Stimulated activated CD4-positive, alpha-beta T cell treated with anti-CD3 and anti-CD28 coated beads, Interleukin-12 subunit alpha, Interleukin-12 subunit beta, amount 100 ng/mL, for 24 hours (primary cell): Measurements from ENCODE around the gene ELK4.

ENCODE experiments used
- DNase-seq, 2 experiments: peaks; one replicate each; pipeline ENCODE4 v3.0.0-alpha.2; 2020; ENCODE audit warnings: low read depth in 2 of 2

ELK4 gene

DNA sequence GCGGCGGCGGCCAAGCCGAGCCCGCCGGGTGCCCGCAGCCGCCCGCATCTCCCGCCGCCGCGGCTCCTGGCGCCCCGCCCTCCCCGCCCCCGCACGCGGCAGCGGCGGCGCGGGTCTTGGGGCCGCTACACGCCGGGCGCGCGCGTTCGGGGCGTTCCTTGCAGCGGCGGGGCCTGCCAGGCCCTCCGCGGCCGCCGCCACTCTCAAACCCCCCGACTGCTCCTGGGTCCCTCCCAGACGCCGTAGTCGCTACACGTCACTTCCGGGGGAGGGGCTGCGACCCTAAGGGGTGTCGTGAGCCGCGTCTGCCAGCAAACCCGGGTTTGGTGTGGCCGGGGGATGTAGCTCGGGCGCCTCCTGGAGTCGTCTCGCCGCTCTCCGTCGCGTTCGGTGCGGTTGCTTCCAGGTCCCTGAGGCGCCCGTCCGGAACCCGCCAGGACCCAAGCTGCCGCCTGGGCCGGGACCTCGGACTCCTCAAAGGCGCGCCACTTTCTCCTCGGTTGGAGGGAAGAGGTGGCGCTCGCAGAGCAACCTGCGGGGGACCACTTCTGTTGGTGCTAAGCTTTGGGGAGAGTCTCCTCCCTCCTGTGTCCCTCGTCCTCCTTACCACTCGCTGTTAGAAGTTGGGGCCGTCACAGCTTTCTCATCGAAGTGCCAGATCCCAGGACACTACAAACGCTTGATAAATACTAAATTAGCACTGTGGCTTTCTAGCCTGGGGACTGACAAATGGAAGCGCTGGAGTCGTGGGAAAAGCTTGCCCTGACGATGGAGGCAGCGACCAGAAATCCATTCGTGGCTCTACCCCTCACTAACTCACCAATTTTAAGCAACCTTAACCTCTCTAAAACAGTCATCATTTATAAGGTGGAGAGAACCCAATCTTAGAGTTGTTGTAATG, at the start of gene ELK4:
Gene ELK4, minus strand, starts transcription at position 244 of the 901 bp plus-strand sequence. CDS start 8,129 bp downstream, outside the sequence.
- DNase-seq: peak; percentile 98 to 99

DNA sequence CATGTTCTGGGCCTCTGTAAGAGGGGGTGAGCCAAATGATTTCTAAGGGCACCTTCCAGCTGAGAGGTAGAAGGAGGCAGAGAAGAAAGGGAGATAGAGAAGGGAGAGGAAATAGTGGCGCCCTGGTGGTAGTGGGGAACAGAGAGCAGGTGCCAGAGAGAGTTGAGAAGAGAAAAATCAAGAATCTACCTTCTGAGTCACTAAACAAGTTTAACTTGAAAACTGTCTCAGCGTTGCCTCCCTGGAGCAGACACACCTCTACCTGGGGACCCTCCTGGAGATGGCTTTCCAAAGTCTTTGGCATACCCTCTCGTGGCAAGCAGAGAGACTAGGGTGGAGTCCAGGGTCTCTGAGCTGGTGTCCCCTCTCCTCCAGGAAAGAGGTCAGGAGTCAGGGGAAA, 49.6 kb upstream of the ELK4 start:
- DNase-seq: no peak

GRCh38 chr1:205680073-205680851, 48.5 kb upstream of the ELK4 start, which contains the start of gene SLC45A3:
Gene SLC45A3, minus strand, starts transcription at chr1:205680509. Its CDS starts 15,853 bp downstream, at chr1:205664656.
- DNase-seq: peak in 1 of 2 experiments; percentile 33

DNA sequence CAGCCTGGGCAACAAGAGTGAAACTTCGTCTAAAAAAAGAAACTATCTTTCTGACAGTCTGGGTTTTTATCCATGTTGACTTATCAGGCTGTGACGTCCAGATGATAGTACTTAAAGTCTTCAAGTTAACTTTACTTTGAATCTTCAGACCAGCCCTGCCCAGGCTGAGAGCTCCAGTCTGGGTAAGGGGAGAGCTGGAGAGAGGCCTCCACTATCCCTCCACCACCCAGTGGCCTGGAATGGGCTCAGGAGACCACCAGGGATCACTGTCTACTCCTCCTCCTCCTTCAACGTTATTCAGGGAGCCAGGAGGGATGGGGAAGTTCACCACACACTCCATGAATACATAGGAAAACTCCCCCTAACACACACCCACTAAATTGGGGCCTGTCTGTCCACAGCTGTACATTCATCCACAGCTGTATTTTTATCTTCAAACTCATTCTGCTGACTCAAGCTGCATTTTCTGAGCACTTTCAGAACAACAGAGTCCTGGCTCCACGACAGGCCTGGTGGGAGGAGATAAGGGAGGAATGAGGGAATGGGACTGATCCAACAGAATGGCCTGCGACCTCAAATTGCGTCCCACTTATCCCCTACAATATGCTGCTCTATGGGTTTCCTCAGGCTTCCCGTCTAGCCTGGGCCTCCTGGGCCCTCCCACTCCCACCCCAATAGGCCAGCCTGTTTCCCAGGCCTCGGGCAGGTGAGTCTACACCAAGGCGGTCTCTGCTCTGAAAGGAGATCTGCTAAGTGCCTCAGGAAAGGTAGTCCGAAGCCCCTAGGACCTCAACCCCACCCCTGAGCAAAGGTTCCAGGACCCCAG, 46.7 kb upstream of the ELK4 start:
- DNase-seq: no peak

DNA sequence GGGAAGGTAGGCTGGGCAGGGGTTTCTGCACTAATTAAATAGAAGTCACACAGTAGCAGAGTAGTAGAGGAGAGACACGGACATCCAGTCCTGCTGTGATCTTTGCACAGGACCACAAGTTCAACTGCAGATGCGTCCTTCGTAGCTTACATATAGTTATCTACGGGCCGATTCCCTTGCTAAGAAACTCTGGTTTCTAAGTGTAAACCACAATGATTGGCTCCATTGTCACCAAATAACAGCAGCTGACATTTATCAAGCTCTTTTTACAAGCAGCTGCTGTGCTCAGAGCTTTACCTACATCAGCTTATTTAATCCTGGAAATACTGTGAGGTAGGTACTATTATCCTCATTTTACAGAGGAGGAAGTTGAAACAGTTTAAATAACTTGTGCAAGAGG, 45.4 kb upstream of the ELK4 start:
- DNase-seq: no peak

DNA sequence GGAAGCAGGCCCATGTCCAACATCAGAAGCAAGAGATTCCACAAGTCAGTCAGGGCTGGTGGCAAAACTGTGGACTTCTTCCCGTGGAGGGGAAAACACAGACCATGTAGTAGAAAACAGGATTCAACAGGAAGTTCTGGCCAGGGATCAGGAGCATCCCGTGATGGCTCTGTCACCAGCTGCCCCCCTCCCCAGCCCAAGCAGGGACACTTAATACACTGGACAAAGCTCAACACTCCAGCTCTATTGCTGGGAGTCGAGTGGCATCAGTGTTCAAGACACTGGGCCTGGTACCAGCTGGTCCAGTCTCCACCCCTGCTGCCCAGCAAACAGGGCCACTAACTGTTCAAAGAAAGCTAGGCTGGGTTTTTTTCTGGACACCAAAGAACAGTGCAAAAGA, 44.8 kb upstream of the ELK4 start:
- DNase-seq: no peak

DNA sequence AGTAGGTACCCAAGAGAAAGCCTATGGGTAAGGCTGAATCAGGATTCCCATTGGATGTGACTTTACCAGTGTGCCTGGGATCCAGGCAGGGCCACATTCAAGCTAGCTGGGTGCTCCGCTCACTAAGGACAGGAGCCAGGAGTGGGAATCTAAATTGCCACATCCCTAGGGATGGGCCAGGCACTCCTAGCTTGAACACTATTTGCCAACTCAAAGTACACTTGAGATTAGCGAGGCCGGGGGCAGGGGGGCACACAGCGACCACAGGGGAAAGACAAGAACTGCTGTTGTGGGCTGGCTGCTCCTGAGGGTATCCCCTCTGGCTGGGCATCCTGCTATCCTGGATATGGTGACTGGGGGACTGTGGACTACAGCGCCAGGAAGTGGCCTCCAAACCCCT, 44.2 kb upstream of the ELK4 start:
- DNase-seq: no peak

DNA sequence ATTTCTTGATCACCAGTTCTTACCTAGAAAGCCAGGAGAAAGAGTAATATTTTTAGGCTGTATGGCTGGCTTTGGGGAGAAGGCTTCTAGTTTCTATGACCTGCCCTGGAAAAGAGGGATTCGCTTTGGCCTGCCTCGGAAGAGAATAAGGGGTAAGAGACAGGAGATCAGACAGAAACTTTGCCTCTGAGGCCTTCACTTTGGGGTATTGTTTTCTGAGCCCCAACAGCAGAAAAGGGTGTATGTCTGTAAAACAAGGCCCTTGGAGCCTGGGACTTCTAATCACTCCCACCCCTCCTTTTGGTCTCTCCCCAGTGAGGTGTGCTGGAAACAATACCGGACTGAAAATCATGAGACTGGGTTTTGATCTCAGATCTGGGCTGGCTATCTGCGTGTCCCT, 43.4 kb upstream of the ELK4 start:
- no peak for DNase-seq

DNA sequence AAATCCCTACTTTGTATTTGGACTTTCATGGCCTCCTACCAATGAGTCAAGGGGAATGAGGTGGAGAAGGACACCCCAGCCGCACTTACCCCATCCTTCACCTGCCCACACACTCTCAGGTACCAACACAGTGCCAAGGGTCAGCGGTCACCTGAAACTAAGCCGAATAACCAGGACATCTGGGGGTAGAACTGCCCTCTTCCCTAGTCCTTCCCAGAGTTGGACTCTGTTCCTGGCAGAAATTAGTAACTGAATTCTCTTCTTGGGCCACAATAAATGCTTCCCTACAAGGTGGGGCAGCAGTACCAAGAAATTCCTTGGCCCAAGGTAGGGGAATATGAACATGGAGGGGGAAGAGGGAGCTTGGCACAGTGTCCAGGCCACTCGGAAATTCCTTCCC, 41.2 kb upstream of the ELK4 start:
- DNase-seq: no peak

DNA sequence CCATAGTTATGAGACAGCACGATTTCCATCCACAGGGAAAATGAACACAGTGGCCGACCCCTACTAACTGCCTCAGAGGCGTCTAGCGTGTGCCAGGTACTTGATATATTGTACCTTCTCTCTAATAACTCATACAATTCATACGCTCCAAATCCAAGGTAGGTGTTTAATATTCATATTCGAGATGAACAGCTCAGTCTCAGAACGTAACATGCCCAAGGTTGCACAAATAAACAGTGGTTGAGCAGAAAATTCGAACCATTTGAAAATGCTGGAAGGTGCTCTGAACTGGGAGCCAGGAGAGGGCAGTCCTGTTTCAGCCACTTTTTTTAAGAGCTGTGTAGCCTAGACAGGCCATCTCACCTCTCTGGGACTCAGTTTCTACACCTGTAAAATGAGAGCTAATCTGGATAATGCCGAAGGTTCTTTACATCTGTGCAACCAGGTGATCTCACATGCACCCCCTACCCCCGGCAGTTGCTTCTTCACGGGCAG, 40.6 kb upstream of the ELK4 start:
- no peak for DNase-seq

DNA sequence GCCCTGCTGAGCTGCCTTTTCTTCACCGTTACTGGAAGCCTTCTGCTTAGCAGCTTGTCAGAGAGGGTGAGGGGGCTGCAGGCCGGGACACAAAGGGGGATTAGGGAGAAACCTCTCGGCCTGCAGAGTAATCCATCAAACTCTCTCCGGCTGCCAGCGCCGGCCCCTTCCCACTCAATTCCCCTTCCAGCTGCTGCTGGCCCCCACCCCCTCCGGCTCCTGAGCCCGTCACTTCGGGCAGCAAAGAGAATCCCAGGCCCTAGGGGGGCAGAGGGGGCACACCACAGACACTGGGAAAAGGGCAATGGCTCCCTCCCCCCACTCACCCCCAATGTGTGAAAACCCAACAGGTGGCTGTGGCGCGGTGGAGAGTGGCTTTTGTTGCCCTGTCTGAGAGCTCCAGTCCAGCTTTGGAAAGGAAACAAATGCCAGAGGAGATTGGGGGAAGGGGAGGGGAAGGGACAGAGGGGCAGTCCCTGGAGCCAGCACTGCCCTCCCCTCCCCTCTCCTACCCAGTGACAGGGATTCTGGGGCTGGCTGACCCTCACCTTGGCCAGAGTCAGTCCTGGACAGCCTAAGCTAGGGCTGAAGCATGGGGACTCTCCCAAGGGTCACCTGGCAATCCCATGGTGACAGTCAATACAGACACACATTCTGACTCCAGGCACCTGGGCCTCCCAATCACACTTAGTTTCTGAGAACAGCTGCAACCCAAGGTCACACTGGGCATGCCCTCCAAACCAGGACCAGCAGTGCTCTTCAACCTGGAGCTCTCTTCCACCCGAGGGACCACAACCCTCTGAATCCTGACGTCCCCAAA, 39.0 kb upstream of the ELK4 start:
- no peak for DNase-seq

DNA sequence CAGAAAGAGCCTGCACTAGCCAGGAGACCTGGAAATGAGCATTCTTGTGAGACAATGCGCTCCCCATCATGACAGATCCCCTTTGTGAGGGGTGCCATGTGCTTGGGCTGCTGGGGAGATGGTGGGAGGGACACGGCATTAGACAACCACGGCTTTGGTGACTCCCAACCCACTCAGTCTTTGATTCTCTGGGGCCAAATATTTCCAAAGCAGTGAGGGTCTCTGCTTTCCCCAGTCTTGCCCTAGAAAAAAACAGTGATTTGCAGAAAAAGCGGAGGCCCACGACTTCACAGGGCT, 38.3 kb upstream of the ELK4 start:
- no peak for DNase-seq

GRCh38 chr1:205669341-205670149, 37.7 kb upstream of the ELK4 start:
- DNase-seq: no peak

- DNase-seq: no peak
Observed at GRCh38 chr1:205668951-205669340, 37.1 kb upstream of the ELK4 start.

DNA sequence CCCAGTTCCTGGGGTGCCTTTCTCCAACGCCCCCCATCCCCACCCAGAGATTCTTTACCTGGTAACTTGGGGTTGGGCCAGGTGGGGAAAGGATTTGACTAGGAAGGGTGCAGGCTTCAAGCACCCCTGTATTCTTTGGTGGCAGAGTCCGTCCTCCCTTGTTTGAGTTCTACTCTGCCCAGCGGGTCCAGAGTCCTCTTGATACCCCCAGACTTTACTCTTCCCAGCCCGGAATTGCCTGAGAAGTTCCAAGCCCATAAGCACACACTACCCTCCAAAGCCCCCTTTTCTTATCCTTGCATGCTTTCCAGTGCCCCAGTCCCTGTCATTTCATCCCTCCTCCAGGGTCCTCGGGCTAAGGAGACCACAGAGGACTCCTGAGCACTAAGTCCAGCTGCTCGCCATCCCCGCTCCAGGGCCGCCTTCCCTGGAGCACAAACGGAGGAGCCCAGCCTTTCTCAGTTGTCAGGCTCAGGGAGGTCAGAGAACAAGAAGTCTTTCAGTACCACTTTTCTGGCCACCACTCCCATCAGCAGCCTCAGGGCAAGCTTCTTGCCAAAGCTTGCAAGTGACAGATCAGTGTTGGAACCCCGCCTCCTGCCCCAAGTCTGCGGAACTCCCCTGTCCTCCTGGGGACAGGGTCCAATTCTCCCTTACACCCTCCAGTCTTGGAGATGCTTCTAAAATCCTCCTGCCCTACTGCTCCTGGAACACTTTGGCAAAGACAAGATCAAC, 36.3 kb upstream of the ELK4 start:
- DNase-seq: no peak

DNA sequence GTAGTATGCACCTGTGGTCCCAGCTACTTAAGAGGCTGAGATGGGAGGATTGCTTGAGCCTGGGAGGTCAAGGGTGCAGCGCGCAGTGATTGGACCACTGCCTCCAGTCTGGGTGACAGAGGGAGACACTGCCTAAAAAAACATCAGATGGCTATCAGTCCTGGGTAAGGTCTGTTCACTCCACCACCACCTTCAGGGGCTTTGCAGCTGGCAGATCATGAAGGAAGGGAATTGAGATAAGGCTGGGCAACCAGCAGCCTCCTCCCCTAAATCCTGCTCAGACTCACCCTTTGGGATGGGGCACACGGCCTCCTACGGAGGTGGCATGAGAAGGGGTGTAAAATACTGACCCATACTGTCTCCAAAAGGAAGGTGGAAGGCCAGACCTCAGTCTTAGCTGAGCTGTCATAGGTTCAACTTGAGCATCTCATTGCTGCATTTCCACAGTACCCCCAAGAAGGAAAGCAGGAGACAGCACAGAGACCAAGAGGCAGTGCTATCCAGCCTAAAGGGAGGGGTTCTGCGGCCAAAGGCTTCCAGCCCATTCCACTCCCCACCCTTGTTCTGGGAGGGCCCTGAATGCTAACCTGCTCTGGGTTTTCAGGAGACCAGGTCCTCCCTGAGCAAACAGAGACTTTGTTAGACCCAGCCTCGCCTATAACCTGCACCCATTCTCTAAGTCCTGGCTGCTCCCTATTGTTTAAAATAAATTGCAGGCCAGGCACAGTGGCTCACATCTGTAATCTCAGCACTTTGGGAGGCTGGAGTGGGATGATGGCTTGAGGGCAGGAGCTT, 34.8 kb upstream of the ELK4 start:
- no peak for DNase-seq

DNA sequence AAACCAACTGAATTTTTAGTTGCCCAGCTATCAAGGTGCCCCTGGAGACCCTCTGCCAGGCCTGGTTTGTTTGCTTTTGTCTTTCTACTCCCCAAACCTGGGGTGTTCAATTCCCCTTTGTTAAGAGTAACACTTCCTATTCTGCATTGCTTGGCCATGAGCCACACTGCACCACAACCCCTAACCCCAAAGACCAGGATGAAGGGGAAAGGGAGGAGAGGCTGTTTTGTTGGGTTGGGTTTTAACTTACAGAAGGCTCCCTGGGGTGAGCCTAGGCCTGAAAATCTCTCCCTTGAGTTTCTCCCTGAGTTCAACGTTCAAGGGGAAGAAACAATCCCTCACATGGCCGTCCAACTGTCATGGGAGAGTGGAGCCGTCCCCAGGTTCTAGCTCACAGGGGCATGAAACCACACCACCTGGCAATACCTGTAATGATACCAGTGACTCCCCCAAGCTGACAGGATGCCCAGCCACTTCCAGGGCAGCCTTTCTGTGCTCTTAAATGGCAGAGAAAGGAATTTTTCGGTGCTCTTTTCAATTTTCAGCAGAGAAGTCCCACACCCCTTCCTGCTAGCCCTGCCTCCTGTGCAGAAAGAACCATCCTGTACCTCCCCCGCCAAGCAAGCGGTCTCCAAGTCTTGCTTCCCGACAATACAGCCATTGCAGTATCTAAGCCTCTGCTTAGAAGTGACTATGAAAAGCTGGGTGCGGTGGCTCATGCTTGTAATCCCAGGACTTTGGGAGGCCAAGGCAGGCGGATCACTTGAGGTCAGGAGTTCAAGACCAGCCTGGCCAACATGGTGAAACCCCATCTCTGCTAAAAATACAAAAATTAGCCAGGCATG, 33.6 kb upstream of the ELK4 start:
- DNase-seq: no peak
